Testis (tissue), 3 donors: ENCODE measurements around the gene PRRT3. TPM values are rescaled to one million over a fixed set of nuclear protein-coding genes. Genes with fewer than 3 reads are reported as not detected.

ENCODE experiments used
- DNase-seq: peaks from one replicate; pipeline ENCODE4 v3.0.0-alpha.2; 2019
- H3K27ac ChIP-seq, 2 donors: fragments of 200-600 bp; sonication (generic); one replicate each; pipeline ENCODE4 v1.5.1; 2019
- H3K27me3 ChIP-seq: fragments of 200-600 bp; sonication (generic); one replicate; pipeline ENCODE4 v1.5.1; 2019
- H3K36me3 ChIP-seq: fragments of 200-600 bp; sonication (generic); one replicate; pipeline ENCODE4 v1.5.1; 2017; ENCODE audit warnings: low read depth; ENCODE audit errors: missing control alignments
- H3K4me1 ChIP-seq: fragments of 200-600 bp; sonication (generic); one replicate; pipeline ENCODE4 v1.5.1; 2019
- H3K4me3 ChIP-seq, 2 donors: fragments of 200-600 bp; sonication (generic); one replicate each; pipeline ENCODE4 v1.5.1; 2017 to 2019
- H3K9me3 ChIP-seq: fragments of 200-600 bp; sonication (generic); one replicate; pipeline ENCODE4 v1.5.1; 2017
- POLR2A ChIP-seq: fragments of 450-650 bp; IDR thresholded peaks from one replicate; pipeline ENCODE4 v1.6.1; 2017; ENCODE audit warnings: antibody characterized with exemption, mild to moderate bottlenecking, moderate library complexity
- WGBS, 2 donors: methylation state at CpG; one replicate each; pipeline ENCODE4 v1.1.5; 2018; 5-methylcytosine and 5-hydroxymethylcytosine counted together
- intact Hi-C: fragments of 100-400 bp; cut with DNase I; formaldehyde crosslinking; loops from one replicate; pipeline ENCODE4 v1.15.1; 2023; ENCODE audit warnings: low total_unique reads
- polyA plus RNA-seq: library from polyadenylated mRNA; stranded (reverse); fragments of 350-450 nt; fragmentation: Illumina TruSeq; extraction: RNeasy Lipid Tissue Mini Kit (QIAGEN cat#74804); gene quantifications from one replicate; pipeline ENCODE4 v1.2.3, GENCODE V29; 2014; ENCODE audit warnings: low read depth, low replicate concordance; ENCODE audit not compliant: insufficient read depth
- total RNA-seq, 2 donors: library from RNA; depleted of rRNA; stranded (reverse); fragments of >200 nt; gene quantifications; one replicate each; pipeline ENCODE4 v1.2.3, GENCODE V29; 2016
- TF ChIP-seq, protein P1 (sequence below), 3 experiments: fragments of 450-650 bp in 2 of 3; fragments of 200-600 bp in 1 of 3; sonication (generic) in 1 of 3; IDR thresholded peaks; one replicate each; pipeline ENCODE4 v1.5.1; 2016 to 2019; ENCODE audit warnings: antibody characterized with exemption in 3 of 3, mild to moderate bottlenecking in 2 of 3, moderate library complexity in 1 of 3

PRRT3 gene
- total and polyA plus RNA-seq, 3 donors from 2014 or later, result 6.6 to 7.6 (median 7.2) TPM

- TF ChIP-seq, protein P1, sequence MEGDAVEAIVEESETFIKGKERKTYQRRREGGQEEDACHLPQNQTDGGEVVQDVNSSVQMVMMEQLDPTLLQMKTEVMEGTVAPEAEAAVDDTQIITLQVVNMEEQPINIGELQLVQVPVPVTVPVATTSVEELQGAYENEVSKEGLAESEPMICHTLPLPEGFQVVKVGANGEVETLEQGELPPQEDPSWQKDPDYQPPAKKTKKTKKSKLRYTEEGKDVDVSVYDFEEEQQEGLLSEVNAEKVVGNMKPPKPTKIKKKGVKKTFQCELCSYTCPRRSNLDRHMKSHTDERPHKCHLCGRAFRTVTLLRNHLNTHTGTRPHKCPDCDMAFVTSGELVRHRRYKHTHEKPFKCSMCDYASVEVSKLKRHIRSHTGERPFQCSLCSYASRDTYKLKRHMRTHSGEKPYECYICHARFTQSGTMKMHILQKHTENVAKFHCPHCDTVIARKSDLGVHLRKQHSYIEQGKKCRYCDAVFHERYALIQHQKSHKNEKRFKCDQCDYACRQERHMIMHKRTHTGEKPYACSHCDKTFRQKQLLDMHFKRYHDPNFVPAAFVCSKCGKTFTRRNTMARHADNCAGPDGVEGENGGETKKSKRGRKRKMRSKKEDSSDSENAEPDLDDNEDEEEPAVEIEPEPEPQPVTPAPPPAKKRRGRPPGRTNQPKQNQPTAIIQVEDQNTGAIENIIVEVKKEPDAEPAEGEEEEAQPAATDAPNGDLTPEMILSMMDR (IDR thresholded peaks at IDR 0.05), result no peak
- no peak for TF ChIP-seq POLR2A
- DNase-seq, result no peak
- H3K4me3 ChIP-seq, result no peak overlapping the region
- no peaks in the 10 kb centered on the region for H3K27me3 ChIP-seq
- H3K36me3 ChIP-seq, result no peaks in the 10 kb centered on the region
- no peaks in the 10 kb centered on the region for H3K9me3 ChIP-seq
- WGBS, 2 donors, result 89 to 98% methylated on average over 1 to 5 of the region's 5 CpGs
- H3K4me1 ChIP-seq, result no peaks in the 10 kb centered on the region
- no peak overlapping the region for H3K27ac ChIP-seq
- intact Hi-C loops, result no loop called here
These were observed 45.7 kb downstream of the PRRT3 start for GRCh38 chr3:9906480-9906879.

DNA sequence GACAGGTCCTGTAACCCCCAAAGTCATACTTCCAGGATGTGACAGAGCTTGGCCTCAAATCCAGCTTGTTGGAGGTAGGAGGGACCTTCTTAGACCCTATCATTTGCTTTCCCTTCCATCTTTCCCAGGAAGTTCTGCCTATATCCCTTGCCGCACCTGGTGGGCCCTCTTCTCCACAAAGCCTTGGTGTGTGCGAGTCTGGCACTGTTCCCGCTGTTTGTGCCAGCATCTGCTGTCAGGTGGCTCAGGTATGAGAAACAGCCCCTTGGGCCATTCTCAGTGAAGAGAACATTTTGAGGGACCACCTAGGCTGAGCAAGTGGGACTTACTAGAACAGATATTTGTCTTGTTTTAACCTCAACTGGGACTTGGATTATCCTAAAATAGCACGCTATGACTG is 48.3 kb downstream of the PRRT3 start:
- intact Hi-C loops, result no loop called here
- Histone ChIP-seq H3K27me3 (no peaks in the 10 kb centered on the region), H3K27ac (no peak overlapping the region), H3K36me3 (no peaks in the 10 kb centered on the region), H3K4me3 (no peak overlapping the region), H3K9me3 (no peaks in the 10 kb centered on the region), H3K4me1 (no peaks in the 10 kb centered on the region)
- TF ChIP-seq POLR2A, result no peak
- TF ChIP-seq, protein P1 (IDR thresholded peaks at IDR 0.05), result no peak
- WGBS, 2 donors, result 94 to 95% methylated on average over 4 of the region's 4 CpGs
- DNase-seq, result no peak

- DNase-seq, result no peak
- TF ChIP-seq, protein P1 (IDR thresholded peaks at IDR 0.05), result no peak
- TF ChIP-seq POLR2A, result no peak
- Histone ChIP-seq H3K27me3 (no peaks in the 10 kb centered on the region), H3K9me3 (no peaks in the 10 kb centered on the region), H3K36me3 (no peaks in the 10 kb centered on the region), H3K27ac (no peak overlapping the region), H3K4me1 (no peaks in the 10 kb centered on the region), H3K4me3 (no peak overlapping the region)
- WGBS, 2 donors, result 65% methylated on average over 4 of the region's 4 CpGs
- intact Hi-C loops, result no loop called here
These were observed 49.0 kb downstream of the PRRT3 start for GRCh38 chr3:9903238-9903624.

GRCh38 chr3:9902372-9903237 is 49.6 kb downstream of the PRRT3 start, which contains the start of gene IL17RE:
TSS of gene IL17RE (plus strand) at chr3:9902848. CDS start at chr3:9902933, 85 bp downstream.
- no peak within 1 kb of the TSS for H3K27ac ChIP-seq
- intact Hi-C loops, result no loop called here

More at GRCh38 chr3:9902372-9903237, 49.6 kb downstream of the PRRT3 start, which contains the start of gene IL17RE:
- Histone ChIP-seq H3K36me3 (no peaks in the 10 kb centered on the region), H3K27me3 (no peaks in the 10 kb centered on the region), H3K9me3 (no peaks in the 10 kb centered on the region), H3K4me1 (peaks cover 4% of the 10 kb centered on the region), H3K4me3 (no peak within 1 kb of the TSS)
- 65 to 66% methylated on average over 7 to 13 of the region's 13 CpGs for WGBS, 2 donors
- no peak for TF ChIP-seq POLR2A
- TF ChIP-seq, protein P1 (IDR thresholded peaks at IDR 0.05), result no peak
- DNase-seq, result no peak
